Esophagus squamous epithelium (tissue), 4 donors: ENCODE data around the gene C11orf97.

Experiments used
- CTCF ChIP-seq, 6 experiments: fragments of 450-650 bp in 4 of 6; fragments of 200-600 bp in 2 of 6; sonication (generic) in 2 of 6; IDR thresholded peaks; one replicate each; pipeline ENCODE4 v1.5.1; 2016 to 2019; ENCODE audit warnings: antibody characterized with exemption in 6 of 6, mild to moderate bottlenecking in 4 of 6, moderate library complexity in 4 of 6
- POLR2A ChIP-seq, 4 donors: fragments of 450-650 bp; IDR thresholded peaks; one replicate each; pipeline ENCODE4 v1.6.1; 2017; ENCODE audit warnings: antibody characterized with exemption in 4 of 4, mild to moderate bottlenecking in 4 of 4, moderate library complexity in 3 of 4

- TF ChIP-seq POLR2A (IDR thresholded peaks at IDR 0.05) (no peak), CTCF (IDR thresholded peaks at IDR 0.05) (no peak)
Observed at GRCh38 chr11:94532211-94532610, 19.9 kb downstream of the C11orf97 start.
